Measurements from ENCODE around the gene COG5.
A peak's percentile ranks its signal among the peaks of the same experiment; 100 is the strongest.

COG5 gene

DNA sequence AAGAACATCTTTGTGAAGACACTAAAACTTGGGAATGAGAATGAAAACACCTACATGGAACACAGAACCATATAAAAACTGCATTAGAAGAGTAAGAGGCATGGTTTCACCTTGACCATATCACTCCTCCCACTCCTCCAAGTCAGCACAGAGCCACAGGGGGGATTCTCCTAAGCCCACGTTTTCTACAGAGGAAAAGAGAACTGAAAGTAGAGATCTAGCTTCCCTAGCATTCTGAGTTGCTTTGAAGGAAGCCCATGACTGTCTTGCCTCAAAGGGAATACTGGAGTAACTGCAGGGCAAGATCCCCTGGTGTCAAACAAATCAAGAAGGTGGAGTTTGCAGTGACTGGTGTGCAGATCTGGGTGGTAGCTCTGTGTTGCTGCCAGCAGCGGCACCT lies 351.0 kb downstream of the COG5 start:
- DNase-seq: no peak

DNA sequence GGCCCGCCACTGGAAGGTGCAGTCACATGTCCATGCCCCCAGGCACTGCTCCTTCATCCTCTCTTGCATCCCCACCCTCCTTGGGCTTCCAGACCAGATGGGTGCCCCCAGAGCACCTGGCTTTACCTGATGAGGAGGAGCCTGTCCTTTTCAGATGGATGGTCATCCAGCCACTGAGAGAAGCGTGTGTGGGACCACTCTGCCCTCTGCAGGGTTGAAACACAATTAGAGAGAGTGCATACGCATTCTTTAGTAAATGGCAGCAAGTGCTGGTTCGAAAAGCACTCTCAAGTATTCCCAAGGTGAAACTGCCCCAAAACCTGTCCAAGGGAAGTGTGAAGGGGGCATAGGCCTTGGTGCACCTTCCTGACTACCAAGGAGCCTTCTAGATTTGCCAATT lies 353.3 kb downstream of the COG5 start:
- no peak for DNase-seq

DNA sequence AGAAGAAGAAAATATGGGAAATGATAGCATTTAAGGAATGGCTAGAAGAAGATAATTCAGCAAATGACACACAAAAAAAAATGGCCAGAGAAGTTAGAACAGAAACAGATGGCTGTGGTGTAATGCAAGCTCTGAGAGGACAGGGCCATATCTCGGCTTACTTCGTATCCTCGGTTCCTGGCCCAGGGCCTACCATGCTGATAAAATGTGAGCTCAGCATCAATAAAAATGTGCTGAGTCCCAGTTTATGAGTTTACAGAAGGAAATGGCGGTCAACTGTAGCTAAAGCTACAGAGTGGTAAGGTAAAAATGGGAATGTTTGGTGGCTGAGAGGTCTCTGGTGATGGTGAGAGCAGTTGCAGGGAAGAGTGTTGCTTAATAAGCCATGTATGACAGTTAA lies 354.2 kb downstream of the COG5 start:
- no peak for DNase-seq

DNA sequence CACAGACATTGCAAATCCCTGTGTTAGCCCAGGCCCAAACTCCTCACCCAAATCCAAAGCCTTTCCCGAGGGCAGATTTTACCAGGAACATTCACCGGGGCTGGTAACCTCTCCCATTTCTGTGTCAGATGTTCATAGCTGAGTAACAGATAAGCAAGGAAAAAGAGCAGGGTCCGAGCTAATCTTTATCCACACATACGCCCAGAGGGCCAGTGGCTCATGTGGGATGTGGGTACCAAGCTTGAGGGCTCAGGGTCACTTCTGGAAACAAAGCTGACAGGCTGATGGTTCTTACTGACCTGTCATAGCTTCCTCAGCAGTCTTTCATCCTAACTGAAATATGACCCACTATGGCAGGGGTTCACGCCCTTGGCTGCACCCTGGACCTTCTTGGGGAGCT lies 355.2 kb downstream of the COG5 start:
- DNase-seq: no peak

DNA sequence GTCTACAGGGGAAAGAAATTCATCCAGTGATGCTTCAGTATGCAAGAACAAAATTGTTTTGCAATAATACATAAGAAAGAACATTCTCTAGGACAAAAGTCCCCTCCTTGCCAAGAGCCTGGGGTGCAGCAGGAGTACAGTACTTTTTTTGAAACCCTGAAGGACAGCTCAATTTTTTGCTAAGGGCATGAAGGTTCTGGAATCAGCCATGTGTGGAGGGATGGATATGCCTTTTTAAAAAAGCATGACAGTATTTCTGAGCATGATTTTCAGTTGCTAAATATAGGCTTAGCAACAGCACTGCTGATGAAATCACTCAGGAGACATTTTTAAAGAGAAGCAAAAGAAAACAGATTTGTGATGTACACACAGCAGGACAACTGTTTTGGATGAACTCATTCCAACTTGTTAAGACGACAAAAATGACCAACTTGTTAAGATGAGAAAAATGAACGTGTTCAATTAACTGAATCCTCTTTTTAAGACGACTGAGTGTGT lies 355.6 kb downstream of the COG5 start:
- DNase-seq: no peak

DNA sequence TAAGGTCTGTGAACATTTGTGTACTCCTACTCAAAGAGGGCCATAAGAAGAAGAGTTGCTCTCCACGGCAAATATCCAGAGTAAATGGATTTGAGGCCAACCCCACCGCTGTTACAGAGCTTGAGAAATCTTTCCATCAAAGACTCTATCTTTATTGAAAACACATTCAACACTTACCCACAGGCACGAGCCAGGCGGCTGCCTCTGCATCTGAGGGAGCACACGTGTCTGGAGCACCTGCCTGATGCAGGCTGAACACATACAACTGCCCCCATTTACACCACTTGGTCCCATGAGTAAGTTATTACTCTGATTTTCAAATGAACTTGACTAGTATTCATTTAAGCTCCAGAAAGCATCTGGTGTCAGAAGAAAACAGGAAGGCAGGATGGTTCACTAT lies 356.3 kb downstream of the COG5 start:
- DNase-seq: no peak

DNA sequence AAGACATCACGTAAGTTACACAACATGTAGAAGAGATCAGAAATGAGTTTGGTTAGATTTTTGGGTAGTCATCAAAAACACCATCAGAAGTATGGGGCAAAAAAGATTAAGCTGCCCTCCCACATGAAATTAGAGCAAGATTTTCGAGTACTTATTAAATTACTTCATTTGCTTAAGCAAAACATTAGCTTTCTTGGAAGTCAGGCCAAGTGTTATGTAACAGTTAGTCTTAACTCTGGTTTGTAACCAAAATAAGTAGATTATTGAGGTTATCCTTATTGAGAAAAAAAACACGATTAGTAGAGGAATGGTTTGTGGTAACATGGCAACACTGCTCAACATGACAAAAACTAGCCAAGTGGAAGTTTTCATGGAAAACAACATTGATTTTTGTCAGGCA lies 357.0 kb downstream of the COG5 start:
- DNase-seq: no peak

DNA sequence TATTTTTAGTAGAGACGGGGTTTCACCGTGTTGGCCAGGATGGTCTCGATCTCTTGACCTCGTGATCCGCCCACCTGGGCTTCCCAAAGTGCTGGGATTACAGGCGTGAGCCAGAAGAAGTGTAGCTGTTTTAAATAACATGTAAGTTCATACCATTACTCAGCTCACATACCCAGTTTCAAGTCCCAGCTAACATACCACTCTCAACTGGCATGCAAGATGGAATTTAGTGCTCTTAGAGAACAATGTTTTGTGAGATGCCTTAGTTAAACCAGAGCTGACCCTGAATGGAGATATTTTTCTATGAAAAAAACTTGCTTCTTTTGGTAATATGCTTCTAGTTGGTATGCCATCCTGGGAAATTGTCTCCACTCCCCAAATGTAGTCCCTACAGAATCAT lies 357.6 kb downstream of the COG5 start:
- DNase-seq: no peak

DNA sequence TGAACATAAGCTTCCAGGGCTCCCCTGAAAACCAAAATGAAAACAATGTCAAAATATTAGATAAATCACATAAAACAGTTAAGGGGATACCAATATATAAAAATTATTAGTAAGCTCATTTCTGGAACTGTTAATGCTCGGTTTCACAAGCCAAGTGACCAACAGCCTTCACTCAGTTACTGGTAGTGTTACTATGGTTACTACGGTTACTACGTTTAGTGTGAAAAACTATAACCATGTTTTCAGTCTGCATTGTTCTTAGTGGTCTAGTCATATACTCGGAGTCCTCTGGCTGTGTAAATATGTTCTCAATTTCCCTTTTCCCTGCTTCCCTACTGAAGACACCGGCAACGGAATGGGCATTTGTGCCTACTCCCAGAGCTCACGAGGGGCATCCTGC lies 360.1 kb downstream of the COG5 start:
- DNase-seq: no peak

DNA sequence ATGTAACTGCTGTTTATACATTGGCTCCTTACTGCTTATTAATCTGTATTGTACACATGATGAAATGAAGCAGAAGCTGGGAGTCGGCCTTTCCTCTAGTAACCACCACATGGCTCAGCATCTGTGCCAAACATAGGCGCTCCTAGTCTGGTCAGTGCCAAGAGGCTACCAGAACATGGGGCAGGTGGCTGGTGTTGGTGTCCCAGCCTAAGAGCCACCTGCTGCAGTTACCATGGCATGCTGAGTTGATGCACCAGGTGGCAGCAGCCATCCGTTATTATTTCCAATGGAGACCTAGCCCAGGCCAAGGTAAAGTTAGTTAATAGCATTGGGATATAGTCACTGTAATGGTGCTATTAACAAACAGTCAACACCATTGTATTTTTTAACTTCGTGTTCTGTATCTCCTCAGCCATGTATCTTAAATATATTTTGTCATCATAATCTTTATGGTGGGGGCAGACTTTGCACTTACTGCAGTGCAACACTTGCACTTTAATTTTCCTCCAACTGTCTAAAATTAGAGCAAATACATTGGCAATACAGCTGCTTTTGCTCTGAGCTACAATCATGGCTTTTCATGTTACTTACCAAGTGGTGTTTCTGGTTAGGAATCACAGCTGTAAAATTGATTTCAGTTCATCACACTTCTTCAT lies 361.8 kb downstream of the COG5 start:
- DNase-seq: peak; percentile 23

DNA sequence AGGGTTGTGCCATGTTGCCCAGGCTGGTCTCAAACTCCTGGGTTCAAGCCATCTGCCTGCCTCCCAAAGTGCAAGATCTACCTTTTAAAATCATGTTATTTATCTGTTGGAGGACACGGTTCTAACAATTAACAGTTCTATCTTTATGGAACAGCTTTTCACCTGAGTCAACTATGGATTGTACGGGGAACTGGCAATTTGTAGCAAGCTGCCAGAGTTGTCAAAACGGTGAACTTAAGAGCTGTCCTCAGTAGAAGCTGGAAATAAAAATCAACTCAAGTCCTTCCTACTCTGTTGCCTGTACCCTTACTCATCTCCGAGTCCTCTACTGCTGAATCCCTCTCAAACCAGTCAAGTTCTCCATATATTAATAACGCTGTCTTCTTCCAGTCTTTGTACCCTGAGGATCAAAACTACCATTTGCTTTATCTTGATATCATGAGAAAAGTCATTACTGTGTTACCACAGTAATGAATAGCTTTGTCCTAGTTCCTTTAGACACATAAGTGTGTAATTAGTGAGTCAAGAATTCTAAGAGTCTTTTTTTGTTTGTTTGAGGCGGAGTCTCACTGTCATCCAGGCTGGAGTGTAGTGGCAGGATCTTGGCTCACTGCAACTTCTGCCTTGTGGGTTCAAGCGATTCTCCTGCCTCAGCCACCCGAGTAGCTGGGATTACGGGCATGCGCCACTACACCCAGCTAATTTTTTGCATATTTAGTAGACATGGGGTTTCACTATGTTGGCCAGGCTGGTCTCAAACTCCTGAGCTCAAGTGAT lies 366.7 kb downstream of the COG5 start:
- no peak for DNase-seq

DNA sequence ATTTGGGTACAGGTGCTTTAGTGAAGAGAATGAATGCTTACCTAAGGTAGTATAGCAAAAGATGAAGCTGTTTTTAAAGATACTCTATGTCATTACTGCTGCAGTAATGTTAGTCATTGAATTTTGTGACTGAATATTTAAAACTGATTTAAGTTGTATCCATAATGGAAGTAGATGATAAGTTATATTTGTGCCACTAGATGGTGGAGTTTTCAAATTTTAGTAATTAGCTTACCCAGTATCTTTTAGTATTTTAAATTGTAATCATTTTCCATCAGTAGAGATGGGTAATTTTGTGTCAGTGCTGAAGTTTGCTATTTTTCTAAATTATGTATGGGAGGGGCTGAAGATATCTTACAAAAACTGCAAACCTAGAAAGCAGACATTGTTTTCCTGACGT lies 369.7 kb downstream of the COG5 start:
- no peak for DNase-seq

DNA sequence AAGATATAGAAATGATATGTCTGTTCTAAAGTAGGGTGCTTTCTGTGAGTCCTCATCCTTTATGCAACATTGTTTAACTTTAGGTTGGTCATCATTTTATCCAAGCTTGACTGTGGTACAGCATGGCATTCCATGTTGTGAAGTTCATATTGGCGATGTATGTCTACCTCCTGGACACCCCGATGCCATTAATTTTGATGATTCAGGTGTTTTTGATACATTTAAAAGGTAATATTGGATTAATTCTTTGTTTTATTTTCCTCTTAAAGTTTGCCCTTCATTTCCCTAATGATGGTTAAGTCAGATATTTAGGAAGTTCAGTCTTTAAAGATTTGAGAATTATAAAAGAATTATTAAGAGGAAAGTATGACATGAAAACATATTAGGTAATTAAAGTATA lies 373.6 kb downstream of the COG5 start:
- no peak for DNase-seq

DNA sequence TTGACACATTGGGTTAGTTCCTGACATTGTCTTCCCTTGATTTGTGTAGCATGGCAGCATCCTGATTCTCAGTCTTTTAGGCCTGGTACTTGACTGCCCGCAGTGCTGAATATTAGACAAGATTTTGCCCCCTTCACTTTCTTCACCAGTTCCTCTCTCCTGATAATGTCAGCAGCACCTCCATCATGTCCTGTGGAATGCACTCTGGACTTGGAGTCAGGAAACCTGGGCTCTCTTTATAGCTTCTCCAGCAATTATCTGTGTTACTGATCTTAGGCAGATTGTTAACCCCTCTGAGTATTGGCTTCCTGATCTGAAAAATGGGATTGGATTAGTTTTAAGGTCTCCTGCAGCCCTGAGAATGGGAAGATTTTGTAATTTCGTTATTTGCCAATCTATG lies 375.9 kb downstream of the COG5 start:
- no peak for DNase-seq

DNA sequence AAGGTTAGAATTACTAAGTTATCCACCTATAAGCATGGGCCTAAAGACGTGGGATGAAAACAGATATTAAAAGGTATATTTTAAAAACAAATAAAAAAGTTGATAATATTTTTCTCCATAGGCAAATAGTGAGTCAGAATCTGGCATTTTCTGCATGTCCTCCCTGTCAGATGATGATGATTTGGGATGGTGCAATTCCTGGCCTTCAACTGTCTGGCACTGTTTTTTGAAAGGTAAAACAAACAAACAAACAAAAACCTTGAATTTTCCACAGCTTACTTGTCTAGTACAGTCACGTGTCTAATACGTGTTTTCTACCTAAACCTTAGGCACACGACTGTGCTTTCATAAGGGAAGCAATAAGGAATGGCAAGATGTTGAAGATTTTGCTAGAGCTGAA lies 377.5 kb downstream of the COG5 start:
- DNase-seq: no peak

DNA sequence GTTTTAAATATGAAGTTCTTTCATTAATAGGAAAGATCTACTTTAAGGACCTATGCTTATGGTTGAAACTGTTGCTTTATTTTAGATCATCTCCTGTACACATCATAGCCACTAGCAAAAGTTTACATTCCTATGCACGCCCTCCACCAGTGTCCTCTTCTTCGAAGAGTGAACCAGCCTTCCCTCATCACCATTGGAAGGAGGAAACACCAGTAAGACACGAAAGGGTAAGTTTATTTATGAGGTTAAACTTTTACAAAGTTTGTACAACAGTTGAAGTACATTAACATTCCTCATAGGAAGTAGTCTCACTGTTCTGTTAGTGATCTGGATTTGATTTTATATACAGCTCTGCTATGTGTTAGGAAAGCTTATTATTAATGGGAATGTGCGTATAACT lies 378.0 kb downstream of the COG5 start:
- no peak for DNase-seq

DNA sequence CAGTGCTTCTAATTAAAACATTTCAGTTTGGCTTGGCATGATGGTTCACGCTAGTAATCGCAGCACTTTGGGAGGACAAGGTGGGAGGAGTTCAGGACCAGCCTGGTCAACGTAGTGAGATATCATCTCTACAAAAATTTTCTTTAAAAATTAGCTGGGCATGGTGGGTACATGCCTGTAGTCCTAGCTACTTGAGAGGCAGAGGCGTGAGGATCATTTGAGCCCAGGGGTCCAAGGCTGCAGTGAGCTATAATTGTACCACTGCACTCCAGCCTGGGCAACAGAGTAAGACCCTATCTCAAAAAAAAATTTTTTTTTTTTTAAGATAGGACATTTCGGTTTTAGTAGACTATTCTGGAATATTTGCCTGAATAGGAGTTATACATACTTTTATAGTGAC lies 382.5 kb downstream of the COG5 start:
- no peak for DNase-seq

DNA sequence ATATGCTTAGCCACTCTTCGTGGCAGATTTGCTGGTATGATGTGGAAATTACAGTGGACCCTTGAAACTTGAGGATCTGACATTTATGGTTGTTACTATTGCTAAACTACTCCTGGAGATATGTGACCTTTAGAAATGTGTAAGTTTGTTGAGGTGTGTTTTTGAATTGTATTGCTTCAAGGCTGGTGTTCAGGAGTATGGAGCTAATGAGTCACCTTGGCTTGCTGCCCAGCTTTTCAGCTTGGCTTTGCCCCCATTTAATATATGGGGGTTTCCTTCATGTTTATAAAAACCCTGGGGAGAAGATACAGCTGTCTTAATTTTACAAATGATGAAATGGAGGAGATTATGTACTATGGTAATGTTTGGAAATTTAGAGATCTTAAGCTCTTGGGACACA lies 383.3 kb downstream of the COG5 start:
- no peak for DNase-seq

DNA sequence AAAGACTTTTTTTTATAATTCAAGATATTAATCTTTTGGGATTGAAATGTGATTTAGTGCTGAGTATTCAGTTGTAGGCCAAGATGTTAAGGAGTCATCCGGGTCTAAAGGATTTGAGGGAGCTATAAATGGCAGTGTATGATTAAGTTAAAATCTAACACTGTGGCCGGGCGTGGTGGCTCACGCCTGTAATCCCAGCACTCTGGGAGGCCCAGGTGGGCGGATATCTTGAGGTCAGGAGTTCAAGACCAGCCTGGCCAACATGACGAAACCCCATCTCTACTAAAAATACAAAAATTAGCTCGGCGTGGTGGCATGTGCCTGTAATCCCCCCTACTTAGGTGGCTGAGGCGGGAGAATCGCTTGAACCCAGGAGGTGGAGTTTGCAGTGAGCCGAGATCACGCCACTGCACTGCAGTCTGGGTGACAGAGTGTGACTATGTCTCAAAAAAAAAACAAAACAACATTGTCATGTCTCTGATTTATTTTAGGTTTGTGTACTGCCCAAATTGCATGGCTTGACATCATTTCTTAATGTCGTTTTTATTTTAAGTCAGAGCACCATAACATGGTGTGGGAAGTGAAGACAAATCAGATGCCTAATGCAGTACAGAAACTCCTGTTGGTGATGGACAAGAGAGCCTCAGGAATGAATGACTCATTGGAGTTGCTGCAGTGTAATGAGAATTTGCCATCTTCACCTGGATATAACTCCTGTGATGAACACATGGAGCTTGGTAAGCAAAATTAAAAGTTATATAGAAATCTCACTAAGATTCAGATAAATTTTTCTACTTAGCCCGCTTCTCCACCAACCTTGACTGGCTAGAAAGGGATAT lies 384.2 kb downstream of the COG5 start:
- no peak for DNase-seq

DNA sequence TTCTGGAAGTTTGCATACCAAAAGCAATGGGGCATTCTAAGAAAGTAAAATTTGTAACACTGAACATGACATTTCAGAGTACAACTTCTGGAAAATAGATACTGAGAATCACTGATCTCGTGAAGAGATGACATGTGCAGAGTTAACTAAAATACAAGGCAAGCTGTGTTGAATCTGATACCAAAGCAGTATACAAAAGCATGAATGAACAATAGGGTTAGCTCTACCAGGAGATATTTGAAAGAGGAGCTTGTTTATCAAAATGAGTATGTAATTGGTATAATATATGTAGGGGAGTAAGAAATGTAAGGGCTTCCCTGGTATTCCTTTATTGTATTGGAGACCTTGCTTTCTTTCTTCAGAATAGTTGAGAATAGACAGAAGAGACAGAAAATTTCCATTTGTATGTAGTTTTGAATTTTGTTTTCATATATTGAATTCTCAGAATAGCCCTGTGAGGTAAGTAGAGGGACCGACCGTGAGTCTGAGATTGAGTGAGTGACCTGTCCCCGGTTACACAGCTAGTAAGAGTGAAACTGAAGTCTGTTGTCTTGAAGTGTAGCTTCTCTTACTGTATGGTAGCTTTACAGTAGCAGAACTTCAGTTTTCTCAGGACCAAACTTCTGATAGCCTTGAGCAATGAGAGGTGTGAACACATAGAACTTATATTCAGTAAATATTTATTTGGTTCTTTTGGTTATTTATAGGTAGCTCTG lies 389.9 kb downstream of the COG5 start:
- no peak for DNase-seq

DNA sequence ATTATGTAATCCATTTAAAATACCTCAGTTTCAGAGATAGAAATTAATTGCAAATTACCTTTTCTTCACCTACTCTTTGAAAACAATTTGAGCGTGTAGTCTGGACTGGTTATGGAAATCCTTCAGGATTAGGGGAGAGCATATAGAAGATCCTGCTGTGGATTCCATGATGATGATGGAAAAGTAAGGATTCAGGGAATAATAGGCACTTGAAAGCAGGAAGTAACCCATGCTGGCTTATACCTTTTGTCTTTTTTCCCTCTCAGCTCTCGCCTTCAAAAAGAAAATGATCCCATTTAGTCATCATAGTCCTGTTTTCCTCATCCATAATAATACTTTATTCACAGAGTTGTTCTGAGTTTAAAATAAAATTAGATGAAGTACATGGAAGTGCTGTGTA lies 390.5 kb downstream of the COG5 start:
- DNase-seq: no peak

DNA sequence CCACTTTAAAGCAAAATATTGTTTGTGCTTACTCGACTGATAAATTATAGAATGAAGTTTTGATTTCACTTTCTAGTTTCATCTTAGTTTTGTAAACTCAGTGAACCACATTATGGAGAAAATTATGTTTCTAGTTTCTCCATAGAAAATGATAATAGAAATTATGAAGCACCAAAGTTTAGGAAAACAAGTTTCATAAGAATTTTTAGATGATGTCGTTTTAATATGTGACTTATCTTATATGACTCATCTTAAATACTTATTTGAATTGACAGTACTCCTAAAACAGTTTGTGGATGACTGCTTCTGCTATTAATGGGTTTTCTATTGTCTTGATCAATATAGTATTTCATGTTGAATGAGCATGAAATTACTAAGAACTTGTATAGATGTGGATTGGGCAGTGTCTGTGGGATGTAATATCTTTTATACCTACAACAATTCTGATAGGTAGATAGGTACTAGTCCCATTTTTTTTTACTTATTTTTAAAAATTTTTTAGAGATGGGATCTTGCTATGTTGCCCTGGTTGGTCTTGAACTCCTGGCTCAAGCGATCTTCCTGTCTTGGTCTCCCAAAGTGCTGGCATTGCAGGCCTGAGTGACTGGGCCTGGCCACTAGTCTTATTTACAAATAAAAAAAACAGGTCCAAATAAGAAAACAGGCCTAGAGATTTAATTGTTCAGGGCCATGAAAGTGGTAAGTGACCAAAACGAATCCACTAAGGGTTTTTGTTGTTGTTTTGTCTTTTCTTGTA lies 391.3 kb downstream of the COG5 start:
- no peak for DNase-seq
